AG10803 (cell line): Measurements from ENCODE around the gene SPATS2L.

Source experiments
- DNase-seq: peaks from one replicate; pipeline ENCODE4 v3.0.0; 2010; ENCODE audit warnings: low read depth
- H3K4me3 ChIP-seq: 2 replicates; pipeline ENCODE4 v1.5.1; 2011; ENCODE audit warnings: mild to moderate bottlenecking, low read length, control low read depth
- CTCF ChIP-seq: conservative IDR thresholded peaks from 2 replicates; pipeline ENCODE4 v1.5.1; 2011; ENCODE audit warnings: mild to moderate bottlenecking, low read length, control low read depth, inconsistent platforms

The SPATS2L gene

GRCh38 chr2:200306196-200306930, at the start of gene SPATS2L:
SPATS2L (plus strand) TSS chr2:200306693; CDS start chr2:200389245, 82,552 bp downstream.
- TF ChIP-seq CTCF = no peak
- peak within 1 kb of the TSS; percentile 80 for H3K4me3 ChIP-seq
- peak; percentile 88 for DNase-seq

DNA sequence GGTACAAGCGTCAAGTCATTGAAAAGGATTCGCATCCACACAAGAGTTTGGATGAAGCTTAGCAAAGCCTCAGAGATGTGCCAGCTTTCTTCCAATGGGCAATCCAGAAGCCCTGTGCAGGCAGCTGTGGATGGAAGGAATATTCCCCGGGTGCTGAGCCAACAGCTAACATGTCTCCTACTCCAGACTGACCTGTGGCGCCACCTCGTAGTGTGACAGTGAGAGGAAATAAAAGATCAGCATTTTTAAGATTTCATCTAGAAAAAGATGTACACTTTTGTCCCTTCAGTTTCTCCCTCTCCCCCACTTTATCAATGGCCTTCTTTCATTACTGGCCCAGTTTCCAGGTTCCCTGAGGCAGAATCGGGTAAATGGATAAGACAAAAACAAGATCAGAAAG, 48.9 kb upstream of the SPATS2L start:
- no peak overlapping the region for H3K4me3 ChIP-seq
- TF ChIP-seq CTCF = no peak
- DNase-seq = no peak

DNA sequence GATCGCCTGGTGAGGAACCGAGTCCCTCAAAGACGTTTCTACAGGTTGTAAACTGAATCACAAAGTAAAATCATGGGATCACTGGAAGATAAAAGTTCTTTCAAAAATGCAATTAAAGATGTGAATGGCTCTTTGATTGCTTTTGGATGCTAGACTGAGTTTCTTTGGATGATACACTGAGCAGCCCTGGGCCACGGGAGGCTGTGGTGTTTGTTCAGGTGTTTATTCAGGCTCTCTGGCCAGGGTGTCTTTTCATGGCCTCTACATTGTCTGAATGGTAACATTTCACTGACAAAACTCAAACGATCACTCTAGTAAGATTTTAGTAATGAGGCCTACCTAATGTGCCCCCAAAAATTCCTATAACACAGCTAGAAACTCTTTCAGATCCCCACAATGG, 48.4 kb upstream of the SPATS2L start:
- no peak for TF ChIP-seq CTCF
- no peak for DNase-seq
- H3K4me3 ChIP-seq = no peak overlapping the region

DNA sequence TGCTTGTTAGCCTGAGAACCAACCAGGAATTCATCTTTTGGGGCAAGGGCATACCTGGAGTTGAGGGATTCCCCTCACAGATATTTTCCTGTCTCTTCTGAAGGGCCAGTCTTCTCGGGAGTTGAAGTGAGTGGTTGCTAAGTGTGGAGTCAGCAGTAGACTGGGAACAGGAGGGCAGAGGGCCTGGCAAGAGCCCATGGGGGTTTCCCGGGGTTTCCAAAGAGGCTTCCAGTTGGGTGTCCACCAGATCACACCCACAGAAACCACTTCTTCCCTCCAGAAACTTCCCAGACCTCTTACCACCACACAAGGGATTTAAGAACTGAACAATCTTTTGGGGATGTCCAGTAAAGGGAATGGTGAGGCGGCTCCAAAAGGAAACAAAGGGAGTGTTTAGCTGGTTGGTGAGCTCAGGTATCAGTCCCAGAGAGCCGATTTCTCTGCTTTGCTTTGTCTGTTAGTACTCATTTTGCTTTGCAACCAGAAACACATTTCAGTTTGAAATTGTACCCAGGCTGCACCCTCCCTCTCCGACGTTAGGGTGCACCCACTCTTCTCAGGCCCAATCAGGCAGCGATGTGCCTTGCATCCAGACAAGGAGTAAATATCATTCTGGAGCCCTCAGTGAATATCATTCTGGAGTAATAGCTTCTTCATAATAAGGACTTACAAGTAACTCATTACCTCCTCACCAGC, 47.5 kb upstream of the SPATS2L start:
- H3K4me3 ChIP-seq = no peak overlapping the region
- TF ChIP-seq CTCF = no peak
- no peak for DNase-seq

GRCh38 chr2:200259577-200259957, 46.9 kb upstream of the SPATS2L start:
- no peak for DNase-seq
- H3K4me3 ChIP-seq = no peak overlapping the region
- TF ChIP-seq CTCF = no peak

DNA sequence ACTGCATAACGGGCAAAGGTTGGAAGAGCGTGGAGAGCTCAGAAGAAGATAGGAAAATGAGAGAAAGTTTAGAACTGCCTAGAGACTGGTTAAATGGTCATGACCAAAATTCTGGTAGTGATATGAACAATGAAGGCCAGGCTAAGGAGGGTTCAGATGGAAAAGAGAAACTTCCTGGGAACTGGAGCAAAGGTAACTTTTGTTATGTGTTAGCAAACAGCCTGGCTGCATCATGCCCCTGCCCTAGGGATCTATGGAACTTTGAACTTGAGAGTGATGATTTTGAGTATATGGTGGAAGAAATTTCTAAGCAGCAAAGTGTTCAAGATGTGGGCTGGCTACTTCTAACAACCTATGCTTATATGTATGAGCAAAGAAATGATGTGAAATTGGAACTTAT, 44.4 kb upstream of the SPATS2L start:
- no peak for TF ChIP-seq CTCF
- no peak overlapping the region for H3K4me3 ChIP-seq
- no peak for DNase-seq

DNA sequence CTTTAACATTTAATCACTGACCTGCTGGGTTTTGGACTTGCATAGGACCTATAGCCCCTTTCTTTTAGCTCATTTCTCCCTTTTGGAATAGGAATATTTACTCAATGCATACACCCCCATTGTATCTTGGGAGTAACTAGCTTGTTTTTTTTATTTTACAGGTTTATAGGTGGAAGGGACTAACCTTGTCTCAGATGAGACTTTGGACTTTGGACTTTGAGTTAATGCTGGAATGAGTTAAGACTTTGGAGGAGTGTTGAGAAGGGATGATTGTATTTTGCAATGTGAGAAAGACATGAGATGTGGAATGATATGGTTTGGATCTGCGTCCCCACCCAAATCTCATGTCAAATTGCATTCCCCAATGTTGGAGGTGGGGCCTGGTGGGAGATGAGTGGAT, 43.2 kb upstream of the SPATS2L start:
- no peak for TF ChIP-seq CTCF
- no peak for DNase-seq
- no peak overlapping the region for H3K4me3 ChIP-seq
